HG02623 (cell line): Measurements from ENCODE around the gene CP.
A peak's percentile ranks its signal among the peaks of the same experiment; 100 is the strongest.
"Not testable (repeated sequence)": the region's sequence is repeated elsewhere in the genome, so short reads cannot be mapped to it uniquely, and the experiment has no call there.

Experiments
- ATAC-seq: cut with Tn5 transposase; IDR thresholded peaks from one replicate; pipeline ENCODE4 v1.9.1; 2021; ENCODE audit warnings: moderate library complexity; ENCODE audit not compliant: unreplicated experiment

The CP gene

DNA sequence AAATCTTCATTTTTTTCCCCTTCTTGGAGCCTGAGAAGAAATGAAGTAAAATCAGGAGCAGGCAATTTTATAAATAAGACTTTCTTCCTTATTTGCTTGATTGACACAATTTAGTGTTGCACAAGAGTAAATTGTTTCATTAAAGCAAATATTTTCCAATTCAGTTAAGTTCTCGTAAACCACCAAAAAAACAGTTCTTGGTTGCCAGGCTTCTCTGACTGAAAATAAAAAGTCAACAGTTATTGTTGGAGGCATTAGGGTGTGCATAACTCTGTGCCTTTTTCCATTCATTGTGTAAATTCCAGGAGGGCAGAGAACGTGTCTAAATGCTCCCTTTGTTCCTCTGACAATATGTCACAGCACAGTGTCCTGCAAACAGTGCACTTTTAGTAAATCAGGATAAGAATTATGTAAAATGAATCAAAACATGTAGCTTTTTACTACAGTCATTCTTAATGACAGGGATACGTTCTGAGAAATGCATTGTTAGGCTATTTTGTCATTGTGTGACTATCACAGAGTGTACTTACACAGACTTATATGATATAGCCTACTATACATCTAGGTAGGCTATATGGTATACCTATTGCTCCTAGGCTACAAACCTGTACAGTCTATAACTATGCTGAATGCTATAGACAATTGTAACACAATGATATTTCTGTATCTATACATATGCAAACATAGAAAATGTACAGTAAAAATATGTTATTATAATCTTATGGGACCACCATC, at the start of gene CP:
Gene CP (minus strand): TSS at position 47 of the 735 bp plus-strand sequence. CDS start 37 bp downstream, at position 10.
- no peak for ATAC-seq

DNA sequence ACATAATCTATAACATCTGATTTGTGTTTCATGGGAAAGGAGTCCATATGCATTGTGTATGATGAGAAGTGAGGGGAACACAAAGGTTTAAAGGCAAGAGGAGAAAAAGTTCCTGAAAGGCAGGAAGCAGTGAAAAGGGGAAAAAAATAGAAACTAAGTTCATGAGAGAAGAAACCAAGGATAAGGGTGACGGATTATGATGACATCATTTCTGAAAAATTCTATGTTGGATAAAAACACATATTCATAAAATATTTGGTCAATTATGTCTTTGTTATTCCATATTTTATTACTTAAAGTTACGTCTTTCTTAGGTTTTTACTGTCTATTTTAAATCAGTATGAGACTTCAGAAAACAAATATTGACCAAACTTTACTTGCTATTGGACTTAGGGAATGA, 48.6 kb upstream of the CP start:
- no peak for ATAC-seq

DNA sequence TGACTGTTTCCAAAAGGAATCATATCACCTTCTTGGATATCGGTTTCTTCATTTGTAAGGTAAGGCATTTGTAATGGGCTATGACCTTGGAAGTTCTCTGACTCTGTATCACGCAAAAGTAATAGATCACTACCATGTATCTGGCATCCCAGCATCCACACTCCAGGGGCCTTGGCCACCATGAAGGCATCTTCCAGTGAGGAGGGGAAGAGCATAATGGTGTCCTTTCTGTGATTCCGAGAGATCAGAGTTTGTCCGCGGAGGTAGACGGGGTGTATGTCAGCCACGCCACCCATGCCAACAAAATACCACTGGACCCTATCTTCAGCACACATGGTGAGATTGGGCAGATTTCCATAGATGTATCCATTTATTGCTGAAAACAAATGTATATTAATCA, 48.1 kb upstream of the CP start:
- ATAC-seq, result no peak

DNA sequence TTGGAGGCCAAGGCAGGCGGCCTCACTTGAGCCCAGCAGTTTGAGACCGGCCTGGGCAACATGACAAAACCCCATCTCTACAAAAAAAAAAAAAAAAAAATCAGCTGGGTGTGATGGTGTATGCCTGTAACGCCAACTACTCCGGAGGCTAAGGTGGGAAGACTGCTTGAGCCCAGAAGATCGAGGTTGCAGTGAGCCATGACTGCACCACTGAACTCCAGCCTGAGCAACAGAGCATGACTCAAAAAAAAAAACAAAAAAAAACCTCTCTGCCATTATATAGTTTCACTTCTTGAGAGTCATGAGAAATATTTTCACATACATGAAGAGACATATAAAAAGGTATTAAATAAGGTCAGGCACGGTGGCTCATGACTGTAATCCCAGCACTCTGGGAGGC, 45.9 kb upstream of the CP start:
- ATAC-seq, result no peak

DNA sequence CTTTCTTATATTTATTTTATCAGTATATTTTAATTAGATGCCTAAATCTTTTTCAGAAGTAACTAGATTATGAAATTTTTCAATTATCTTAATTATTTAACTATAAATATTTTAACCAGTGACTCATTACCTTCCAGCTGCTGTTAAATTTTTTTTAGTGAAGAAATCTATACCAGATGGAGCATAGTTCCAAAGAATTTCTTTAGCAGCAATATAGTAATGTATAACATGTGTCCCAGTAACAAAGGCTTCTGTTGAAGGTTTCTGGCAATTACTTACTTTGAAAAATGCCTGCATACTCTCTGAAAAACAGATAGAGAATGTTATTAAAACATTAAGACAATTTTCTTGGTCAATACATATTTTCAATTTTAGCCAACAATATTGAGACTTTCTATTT, 45.1 kb upstream of the CP start:
- ATAC-seq, result no peak

GRCh38 chr3:149263856-149264255, 42.2 kb upstream of the CP start:
- ATAC-seq, result no peak

DNA sequence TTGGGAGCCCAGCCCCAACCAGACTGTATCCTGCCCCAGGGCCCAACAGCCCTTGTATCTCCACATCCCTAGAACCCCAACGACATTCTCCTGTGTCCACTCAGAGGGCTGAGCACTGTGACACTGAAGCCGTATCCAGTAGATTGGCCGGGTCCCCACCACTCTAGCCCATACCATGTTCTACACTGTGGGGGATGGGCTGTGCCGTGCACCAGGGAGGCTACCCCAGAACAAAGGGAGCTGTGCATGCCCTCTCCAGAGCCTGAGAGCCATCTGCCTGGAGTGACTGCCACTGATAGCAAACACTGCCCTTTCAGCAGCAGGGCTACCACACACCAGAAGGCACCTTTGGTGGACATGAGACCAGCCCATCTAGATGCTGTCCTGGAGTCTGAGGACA, 37.1 kb upstream of the CP start:
- no peak for ATAC-seq

GRCh38 chr3:149258298-149258697, 36.7 kb upstream of the CP start:
- no peak for ATAC-seq

- no peak for ATAC-seq
Measured at GRCh38 chr3:149252272-149252671, 30.6 kb upstream of the CP start.

GRCh38 chr3:149251186-149251585, 29.6 kb upstream of the CP start:
- no peak for ATAC-seq

DNA sequence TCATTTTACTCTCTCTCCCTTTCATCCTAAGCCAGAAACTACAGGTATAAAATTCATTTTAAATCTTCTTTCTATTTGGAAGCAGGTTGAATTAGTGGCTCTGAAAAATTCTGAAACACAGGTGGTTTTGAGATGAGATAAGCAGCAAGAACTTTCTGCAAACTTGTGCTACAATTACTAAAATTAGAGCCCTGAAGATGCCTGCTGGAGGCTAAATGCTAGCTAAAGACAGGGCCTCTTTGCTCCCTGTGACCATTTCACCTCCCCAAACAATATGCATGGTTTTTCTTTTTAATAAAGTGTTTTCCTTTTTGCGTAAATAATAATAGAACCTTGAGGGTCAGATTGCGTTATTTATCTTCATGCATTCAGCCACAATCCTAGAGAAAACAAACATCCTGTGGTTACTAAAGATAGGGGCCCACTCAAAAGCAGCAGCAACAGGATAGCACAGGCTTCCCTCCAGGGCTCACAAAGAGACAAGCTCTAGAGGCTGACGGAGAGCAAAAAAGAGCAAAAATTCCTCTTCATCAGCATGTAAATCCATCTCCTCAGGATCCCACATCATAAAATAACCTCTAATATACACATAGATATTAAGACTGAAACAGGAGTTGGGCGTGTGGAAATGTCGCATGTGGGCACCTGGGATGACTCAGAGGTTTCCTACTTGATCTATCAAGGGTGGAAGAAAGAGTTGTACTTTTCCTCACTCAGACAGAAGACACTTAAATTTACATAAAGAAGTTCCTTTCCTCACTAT, 26.5 kb upstream of the CP start:
- peak; percentile 39 for ATAC-seq

- ATAC-seq, result no peak
Measured at GRCh38 chr3:149247008-149247710, 25.5 kb upstream of the CP start.

DNA sequence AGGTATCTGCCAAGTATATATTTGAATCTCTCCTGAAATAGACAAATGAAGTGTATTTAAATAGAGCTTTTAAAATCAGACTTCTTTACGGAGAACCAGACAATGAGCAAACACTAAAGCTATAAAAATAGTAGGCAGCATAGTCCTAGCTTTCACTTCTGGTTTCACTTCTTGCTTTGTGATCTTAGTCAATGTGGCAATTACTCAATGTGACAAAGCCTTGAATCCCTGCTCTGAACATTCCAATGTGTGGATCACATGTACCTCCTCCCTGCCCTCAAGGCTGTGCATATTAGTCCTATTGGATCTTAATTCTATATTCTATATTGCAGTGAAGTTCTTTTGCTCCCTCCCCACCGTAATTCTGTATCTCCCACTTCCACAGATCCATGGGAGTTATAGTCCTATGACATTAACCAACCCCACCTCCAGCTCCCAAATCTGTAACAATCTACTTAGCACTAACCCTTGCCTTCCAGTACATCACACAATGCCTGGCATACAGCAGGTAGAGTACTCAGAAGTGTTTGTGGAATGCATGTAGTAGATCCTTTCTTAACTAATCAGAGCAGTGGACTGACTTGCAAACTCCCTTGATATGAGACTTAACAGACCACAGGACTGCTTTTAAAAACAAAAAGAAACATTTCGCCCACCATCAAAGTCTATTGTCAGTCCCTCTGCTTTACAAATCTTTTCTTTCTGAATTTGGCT, 24.3 kb upstream of the CP start:
- ATAC-seq, result peak; percentile 77

- peak; percentile 47 for ATAC-seq
Measured at GRCh38 chr3:149243540-149243939, 21.9 kb upstream of the CP start.

DNA sequence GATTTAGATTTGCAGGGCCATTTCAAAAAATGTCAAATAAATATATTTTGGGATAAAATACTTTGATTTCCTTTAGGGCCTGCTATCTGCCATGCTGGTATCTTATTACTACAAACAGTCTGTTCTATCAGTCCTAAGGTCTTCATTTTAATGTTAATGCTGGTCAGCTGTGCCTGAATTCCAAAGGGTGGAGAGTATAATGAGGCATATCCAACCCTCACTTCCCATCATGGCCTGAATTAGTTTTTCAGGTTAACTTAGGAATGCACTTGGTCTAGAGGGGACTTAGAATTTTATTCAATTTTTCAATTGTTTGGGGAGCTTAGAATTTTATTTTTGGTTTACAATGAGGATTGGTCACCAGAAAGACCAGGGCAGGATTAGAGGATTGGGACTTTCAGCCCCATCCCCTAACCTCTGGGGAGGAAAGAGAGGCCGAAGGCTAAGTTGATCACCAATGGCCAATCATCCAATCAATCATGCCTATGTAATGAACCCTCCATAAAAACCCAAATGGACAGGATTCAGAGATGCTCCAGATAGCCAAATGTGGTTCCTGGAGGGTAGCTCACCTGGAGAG, 17.8 kb upstream of the CP start:
- ATAC-seq, result no peak

DNA sequence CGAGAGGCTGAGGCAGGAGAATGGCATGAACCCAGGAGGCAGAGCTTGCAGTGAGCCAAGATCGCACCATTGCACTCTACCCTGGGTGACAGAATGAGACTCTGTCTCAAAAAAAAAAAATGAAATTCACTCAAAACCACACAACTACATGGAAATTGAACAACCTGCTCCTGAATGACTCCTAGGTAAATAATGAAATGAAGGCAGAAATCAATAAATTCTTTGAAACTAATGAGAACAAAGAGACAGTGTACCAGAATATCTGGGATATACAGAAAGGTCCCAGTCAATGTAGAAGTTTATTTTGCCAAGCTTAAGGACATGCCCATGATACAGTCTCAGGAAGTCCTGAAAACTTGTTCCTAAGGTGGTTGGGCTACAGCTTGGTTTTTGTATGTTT, 16.6 kb upstream of the CP start:
- not testable (repeated sequence) for ATAC-seq

DNA sequence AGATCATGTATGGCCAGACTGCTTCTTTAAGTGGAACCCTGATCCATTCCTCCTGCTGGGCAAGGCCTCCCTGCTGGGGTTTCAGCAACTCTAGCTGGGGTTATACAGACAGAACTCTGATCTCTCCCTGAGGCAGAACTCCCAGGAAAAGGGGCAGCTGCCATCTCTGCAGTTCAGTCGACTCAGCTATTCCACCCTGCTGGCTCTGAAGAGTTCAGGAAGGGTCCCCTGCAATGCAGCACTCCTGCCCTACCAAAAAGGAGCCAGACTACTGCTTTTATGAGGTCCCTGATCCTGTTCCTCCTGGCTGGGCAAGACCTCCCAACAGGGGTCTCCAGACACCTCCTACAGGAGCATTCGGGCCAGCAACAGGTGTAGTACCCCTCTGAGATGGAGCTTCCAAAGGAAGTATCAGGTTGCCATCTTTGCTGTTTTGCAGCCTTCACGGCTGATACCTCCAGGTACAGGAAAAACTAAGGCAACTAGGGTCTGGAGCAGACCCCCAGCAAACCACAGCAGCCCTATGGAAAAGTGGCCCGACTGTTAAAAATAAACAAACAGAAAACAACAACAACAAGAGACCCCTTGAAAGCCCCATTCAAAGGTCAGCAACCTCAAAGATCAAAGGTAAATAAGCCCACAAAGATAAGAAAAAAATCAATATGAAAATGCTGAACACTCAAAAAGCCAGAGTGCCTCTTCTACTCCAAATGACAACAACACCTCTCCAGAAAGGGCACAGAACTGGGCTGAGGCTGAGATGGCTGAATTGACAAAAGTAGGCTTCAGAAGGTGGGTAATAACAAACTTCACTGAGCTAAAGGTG, 14.2 kb upstream of the CP start:
- ATAC-seq, result no peak

DNA sequence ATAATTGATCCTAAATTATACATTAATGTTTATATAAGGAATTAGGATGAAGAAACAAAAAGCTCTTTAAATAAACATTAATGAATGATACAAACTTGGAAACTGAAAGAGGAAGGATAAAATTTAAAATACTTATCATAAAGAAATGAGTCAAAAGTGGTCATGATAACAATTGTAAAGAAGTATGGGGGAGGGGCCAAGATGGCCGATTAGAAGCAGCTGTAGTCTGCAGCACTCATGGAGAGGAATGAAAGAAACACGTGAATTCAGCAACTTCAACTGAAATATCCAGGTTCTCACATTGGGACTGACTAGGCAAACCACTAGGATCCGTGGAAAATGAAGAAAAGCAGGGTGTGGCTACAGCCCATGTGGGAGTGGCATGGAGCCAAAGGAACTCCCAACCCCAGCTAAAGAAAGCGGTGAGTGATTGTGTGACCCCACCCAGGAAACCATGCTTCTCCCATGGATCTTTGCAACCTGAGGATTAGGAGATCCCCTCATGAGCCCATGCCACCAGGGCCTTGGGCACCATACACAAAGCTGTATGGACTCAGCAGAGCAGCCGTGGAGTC, 13.1 kb upstream of the CP start:
- ATAC-seq, result no peak

- no peak for ATAC-seq
Measured at GRCh38 chr3:149233323-149233722, 11.7 kb upstream of the CP start.

GRCh38 chr3:149231871-149232270, 10.2 kb upstream of the CP start:
- ATAC-seq, result no peak
